ENCODE data around the gene ISL2.

The ISL2 gene

GRCh38 chr15:76342382-76343201 is 6.0 kb downstream of the ISL2 start:
- DNase-seq: peak in 1 of 5 donors; percentile 37

- no peak for DNase-seq
Measured at GRCh38 chr15:76343313-76343996, 6.9 kb downstream of the ISL2 start.

GRCh38 chr15:76344893-76345582 is 8.5 kb downstream of the ISL2 start:
- DNase-seq: no peak

GRCh38 chr15:76345583-76345879 is 9.0 kb downstream of the ISL2 start:
- DNase-seq: no peak

GRCh38 chr15:76345880-76346668 is 9.5 kb downstream of the ISL2 start:
- DNase-seq: no peak

GRCh38 chr15:76346669-76347481 is 10.3 kb downstream of the ISL2 start:
- DNase-seq: no peak

GRCh38 chr15:76347482-76348055 is 11.0 kb downstream of the ISL2 start:
- no peak for DNase-seq

GRCh38 chr15:76349301-76350070 is 12.9 kb downstream of the ISL2 start:
- no peak for DNase-seq

GRCh38 chr15:76353023-76353577 is 16.5 kb downstream of the ISL2 start:
- no peak for DNase-seq

- DNase-seq: no peak
Measured at GRCh38 chr15:76353903-76354302, 17.3 kb downstream of the ISL2 start.

GRCh38 chr15:76354823-76355440 is 18.4 kb downstream of the ISL2 start:
- DNase-seq: no peak

- no peak for DNase-seq
Measured at GRCh38 chr15:76358453-76358852, 21.9 kb downstream of the ISL2 start.

GRCh38 chr15:76359152-76359551 is 22.6 kb downstream of the ISL2 start:
- no peak for DNase-seq

- no peak for DNase-seq
Measured at GRCh38 chr15:76360416-76360815, 23.8 kb downstream of the ISL2 start.

- no peak for DNase-seq
Measured at GRCh38 chr15:76363251-76363650, 26.7 kb downstream of the ISL2 start.

GRCh38 chr15:76366714-76367113 is 30.1 kb downstream of the ISL2 start:
- no peak for DNase-seq

GRCh38 chr15:76368122-76368621 is 31.6 kb downstream of the ISL2 start:
- no peak for DNase-seq

- no peak for DNase-seq
Measured at GRCh38 chr15:76376029-76376428, 39.5 kb downstream of the ISL2 start.

GRCh38 chr15:76376816-76377215 is 40.2 kb downstream of the ISL2 start:
- DNase-seq: no peak

- DNase-seq: no peak
Measured at GRCh38 chr15:76377217-76377616, 40.6 kb downstream of the ISL2 start.

Data from T-helper 1 cell (primary cell).